HG03045 (cell line): ENCODE results near the gene ST6GALNAC2.
"Not testable (repeated sequence)": the region's sequence is repeated elsewhere in the genome, so short reads cannot be mapped to it uniquely, and the experiment has no call there.

Experiments used
- ATAC-seq: cut with Tn5 transposase; IDR thresholded peaks from one replicate; pipeline ENCODE4 v1.9.1; 2021; ENCODE audit warnings: mild to moderate bottlenecking, moderate library complexity; ENCODE audit not compliant: unreplicated experiment

ST6GALNAC2 gene

DNA sequence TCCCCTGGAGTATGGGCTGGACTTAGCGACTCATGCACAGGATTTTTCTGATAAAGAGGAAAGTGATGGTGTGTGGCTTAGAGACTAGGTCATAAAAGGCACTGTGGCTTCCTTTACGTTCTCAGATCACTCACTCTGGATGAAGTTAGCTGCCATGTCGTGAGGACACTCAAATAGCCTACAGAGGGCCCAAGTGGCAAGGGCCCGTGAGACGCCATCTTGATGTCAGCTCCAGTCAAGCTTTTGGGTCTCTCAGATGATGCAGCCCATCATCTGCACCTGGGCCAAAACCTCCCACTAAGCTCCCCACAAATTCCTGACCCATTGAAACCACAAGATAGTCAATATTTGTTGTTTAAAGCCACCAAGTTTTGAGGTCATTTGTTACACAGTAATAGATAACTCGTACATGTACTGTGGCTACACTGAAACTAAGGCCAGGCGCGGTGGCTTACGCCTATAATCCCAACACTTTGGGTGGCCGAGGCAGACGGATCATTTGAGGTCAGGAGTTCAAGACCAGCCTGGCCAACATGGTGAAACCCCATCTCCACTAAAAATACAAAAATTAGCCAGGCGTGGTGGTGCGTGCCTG is 14.7 kb downstream of the ST6GALNAC2 start:
- ATAC-seq = no peak

GRCh38 chr17:76570457-76570856 is 15.2 kb downstream of the ST6GALNAC2 start:
- ATAC-seq = no peak

DNA sequence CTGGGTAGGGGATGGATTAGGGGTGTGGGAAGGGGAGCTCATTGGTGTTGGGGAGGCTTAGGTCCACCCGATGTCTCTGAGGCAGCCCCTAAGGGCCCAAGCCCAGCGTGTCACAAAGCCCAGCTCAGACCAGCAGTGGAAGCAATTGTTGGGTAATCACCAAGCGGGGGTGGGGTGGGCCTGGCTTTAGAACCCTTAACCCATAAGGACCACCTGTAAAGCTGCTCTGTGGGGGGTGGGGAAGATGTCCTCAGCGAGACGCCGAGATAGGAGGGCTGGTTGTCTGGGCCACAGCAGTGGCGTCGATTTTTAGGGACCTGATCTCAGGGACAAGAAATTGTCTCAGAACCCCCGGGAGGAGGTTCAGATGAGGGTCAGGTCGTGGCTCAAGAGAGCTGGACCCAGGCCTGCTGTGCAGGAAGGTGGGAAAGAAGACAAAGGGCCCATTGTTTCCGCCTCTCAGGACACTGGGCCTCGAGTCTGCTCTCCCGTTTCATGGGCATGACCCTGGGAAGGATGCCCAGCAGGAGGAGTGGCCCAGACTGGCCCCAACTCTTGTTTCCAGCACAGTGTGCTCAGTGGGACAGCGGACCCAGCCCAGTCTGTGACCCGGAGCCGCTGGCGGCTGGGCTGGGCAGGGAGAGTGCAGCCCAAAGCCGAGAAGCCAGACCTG is 15.9 kb downstream of the ST6GALNAC2 start:
- ATAC-seq = no peak

GRCh38 chr17:76568811-76569221 is 16.8 kb downstream of the ST6GALNAC2 start:
- no peak for ATAC-seq

DNA sequence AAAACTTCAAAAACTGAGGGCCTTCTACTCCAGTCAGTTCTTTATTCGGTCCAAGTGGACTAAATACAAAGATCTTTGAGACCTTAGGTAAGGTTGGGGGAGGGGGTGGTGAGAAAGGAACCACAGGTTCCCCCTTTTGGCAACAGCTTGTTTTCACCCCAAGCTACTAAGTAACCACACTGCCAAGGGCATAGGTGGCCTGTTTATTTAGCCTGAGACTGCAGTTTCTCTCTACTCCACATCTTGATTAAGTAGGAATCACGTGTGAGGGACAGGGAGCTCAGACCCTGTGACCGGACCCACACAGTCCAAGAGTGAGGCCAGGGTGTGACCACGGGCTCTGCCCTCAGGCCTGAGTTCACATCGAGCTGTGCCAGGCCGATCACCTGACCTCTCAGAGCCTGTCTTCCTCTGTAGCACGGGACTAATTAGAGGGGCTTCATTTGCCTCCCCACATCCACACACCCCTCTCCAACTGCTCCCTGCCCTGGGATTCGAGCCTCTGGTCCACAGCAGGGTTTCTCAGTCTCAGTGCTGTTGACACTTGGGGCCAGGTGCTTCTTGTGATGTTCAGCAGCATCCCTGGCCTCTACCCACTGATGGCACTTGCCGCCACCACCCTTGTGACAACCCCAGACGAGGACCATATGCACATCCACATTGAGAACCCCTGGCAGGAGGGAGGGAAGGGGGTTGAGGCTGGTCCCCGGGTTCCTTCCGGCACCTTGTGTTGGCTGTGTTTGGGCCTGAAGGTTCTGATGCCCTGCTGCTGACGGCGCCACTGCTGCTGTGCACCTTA is 17.8 kb downstream of the ST6GALNAC2 start:
- no peak for ATAC-seq

DNA sequence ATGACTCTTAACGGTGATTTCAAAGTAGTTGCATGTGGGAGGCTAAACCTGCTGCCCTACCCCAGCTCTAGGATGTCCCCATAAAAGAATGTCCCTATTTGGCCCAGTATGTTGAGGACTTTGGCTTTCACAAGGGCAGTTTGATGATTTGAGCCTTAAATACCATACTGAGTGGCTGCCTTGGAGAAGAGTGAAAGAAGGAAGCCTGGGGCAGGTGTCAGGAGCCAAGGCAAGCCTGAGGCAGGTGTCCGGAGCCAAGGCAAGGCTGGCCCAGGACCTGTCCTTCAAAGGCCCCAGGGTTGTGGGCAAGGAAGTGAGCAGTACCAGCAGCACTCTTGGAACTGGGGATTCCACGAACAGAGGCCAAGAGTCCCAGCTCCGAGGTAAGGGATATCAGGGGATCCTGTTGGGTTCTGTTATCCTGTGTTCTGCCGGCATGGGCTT is 18.6 kb downstream of the ST6GALNAC2 start:
- ATAC-seq = no peak

- no peak for ATAC-seq
Measured at GRCh38 chr17:76566613-76566943, 19.1 kb downstream of the ST6GALNAC2 start.

GRCh38 chr17:76565728-76566612 is 19.7 kb downstream of the ST6GALNAC2 start:
- ATAC-seq = no peak

GRCh38 chr17:76564991-76565727 is 20.5 kb downstream of the ST6GALNAC2 start:
- ATAC-seq = not testable (repeated sequence)

DNA sequence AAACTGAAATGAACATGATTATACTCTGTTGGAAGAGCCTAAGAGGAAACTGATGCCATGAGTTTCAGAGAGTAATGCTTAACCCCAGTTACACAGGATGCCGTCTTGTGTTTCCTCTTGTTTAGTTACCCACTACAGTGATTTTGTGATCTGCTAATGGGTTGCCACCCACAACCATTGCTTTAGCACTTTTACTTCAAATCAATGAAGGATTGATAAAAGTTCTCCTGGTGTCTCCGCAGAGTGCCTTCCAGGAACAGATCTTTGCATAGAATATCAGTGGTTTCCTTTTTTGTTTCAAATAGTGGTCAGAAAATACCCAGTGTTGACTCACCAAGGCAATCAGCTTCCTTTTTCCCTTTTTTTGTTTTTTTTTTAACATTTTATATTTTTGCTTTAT is 22.3 kb downstream of the ST6GALNAC2 start:
- ATAC-seq = not testable (repeated sequence)

GRCh38 chr17:76562734-76563148 is 22.9 kb downstream of the ST6GALNAC2 start:
- ATAC-seq = no peak

DNA sequence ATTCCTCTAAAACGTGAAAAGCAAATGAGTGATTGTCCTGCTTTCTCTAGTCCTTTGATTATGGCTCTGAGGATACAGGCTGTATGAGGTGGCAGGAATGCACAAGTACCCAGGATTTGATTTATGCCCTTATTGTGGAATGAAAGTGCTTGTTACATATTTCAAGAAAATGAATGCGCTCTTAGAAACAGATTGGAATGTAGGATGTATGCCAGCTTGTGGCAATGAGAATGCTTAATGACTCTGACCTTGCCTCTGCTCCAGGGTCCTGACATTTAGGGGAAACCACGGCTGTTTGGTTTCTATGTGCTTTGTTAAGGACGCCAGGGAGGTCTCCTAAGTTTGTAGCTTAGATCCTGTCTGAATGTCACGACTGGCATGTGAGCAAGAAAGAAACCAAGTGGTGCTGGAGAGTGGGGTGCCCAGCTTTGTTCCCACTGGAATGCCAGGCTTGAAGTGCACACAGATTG is 23.8 kb downstream of the ST6GALNAC2 start:
- no peak for ATAC-seq

GRCh38 chr17:76561332-76561731 is 24.3 kb downstream of the ST6GALNAC2 start:
- no peak for ATAC-seq

DNA sequence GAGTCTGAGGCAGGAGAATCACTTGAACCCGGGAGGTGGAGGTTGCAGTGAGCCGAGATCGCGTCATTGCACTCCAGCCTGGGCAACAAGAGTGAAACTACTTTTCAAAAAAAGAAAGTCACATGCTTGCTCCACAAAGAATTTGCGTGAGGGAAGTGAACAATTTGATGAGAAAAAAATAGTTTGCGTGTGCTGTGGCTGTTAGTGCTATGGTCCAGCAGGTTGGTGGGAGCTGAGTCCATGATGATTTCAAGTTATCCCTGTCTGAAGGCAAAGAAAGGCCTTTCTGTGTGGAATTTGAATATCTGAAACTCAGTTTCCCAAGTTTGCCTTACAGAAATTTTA is 24.8 kb downstream of the ST6GALNAC2 start:
- ATAC-seq = no peak

GRCh38 chr17:76560036-76560876 is 25.4 kb downstream of the ST6GALNAC2 start:
- no peak for ATAC-seq

DNA sequence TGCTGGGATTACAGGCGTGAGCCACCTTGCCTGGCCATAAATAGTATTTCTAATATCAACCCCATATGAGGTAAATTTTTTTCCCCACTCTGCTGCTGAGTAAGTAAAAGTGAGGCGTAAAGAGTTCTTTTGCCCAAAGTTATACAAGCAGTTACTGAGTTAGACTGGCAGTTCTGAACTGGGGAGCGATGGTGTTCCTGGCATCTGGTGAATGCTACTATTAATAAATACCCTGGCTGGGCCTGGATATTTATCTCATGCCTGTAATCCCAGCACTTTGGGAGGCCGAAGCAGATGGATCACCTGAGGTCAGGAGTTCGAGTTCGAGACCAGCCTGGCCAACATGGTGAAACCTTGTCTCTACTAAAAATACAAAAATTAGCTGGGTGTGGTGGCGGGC is 26.2 kb downstream of the ST6GALNAC2 start:
- not testable (repeated sequence) for ATAC-seq

- no peak for ATAC-seq
Measured at GRCh38 chr17:76558198-76559095, 27.2 kb downstream of the ST6GALNAC2 start.
